COLO668 (cell line): ENCODE data around the gene AOX1.
"Not testable (repeated sequence)": the region's sequence is repeated elsewhere in the genome, so short reads cannot be mapped to it uniquely, and the experiment has no call there.

Source experiments
- DNase-seq: peaks from one replicate; lab custom pipeline; 2025; ENCODE audit not compliant: unreplicated experiment; lab: John Stamatoyannopoulos, UW

The AOX1 gene

DNA sequence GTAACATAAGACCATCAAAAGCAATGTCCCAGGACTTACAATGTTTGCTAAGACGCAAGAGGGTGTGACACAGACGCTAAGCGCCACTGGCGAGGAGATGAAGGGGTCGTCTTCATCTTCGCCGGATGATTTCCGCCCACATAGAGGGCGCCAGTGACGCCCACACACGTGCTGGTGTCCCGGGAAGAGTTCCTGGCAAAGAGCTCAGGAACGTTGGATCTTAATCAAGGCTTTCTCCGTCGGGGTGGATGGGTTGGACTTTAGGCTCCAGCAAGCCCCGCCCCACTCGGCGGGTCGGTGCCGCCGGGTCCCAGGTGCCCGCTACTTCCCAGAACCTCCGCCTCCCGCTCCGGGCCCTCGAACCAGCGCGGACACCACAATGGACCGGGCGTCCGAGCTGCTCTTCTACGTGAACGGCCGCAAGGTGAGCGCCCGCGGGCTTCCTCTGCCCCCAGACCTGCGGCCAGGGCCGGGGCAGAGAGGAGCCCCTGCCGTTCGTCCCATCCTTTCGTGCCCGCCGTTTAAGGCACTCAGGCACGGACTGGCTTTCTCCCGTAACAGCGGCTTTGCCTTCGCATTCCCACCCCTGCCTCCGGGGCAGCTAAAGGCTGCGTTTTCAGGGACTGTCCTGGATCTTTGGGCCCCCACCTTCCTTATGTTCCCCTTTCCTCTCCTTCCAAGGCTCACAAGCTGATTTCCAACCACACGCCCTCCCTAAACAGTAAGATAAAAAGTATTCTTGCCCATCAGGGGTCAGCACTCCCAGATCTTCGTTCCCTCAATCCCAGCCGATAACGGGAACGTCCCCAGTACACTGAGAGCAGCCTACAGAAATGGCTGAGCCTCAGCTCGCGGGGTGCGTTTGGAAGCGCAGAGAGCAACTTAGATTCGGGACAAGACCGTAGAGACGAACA, at the start of gene AOX1:
Gene AOX1 (plus strand): TSS at position 285 of the 914 bp plus-strand sequence. CDS start 95 bp downstream, at position 380.
- DNase-seq: peak; percentile 17

DNA sequence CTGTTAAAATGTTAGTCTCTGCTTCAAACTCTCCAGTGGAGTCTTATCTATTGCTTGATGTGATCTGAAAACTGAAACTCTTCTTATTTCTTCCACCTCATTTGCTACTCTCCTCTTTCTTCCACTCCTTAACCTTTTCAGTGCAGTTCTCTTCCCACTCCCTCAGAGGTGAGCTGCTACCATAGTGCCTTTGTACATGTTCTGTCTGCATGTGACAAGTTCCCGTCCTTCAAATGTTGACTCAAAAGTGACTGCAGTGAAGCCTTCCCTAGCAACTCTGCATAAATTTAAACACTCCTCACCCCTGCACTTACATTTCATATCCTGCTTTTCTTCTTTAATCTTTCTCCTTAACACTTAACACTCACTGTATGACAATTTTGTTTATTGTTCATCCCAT, 47.7 kb upstream of the AOX1 start:
- no peak for DNase-seq

DNA sequence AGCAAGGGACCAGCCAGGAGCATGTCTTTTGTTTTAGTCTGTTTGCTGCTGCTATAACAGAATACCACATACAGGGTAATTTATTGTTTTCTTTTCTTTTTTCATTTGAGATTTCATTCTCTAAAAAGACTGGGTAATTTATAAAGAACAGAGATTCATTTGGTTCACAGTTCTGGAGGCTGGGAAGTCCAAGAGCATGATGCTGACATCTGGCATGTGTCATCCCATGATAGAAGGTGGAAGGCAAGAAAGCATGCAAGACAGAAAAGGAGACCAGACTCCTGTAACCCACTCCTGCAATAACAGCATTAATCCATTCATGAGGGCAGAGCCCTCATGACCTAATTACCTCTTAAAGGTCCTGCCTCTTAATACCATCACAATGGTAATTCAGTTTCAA, 45.0 kb upstream of the AOX1 start:
- DNase-seq: no peak

DNA sequence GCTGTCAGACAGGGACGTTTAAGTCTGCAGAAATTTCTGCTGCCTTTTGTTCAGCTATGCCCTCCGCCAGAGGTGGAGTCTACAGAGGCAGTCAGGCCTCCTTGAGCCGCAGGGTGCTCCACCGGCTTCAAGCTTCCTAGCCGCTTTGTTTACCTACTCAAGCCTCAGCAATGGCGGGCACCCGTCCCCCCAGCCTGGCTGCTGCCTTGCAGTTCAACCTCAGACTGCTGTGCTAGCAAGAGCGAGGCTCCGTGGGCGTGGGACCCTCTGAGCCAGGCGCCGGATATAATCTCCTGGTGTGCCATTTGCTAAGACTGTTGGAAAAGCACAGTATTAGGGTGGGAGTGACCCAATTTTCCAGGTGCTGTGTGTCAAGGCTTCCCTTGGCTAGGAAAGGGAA, 19.2 kb upstream of the AOX1 start:
- not testable (repeated sequence) for DNase-seq

DNA sequence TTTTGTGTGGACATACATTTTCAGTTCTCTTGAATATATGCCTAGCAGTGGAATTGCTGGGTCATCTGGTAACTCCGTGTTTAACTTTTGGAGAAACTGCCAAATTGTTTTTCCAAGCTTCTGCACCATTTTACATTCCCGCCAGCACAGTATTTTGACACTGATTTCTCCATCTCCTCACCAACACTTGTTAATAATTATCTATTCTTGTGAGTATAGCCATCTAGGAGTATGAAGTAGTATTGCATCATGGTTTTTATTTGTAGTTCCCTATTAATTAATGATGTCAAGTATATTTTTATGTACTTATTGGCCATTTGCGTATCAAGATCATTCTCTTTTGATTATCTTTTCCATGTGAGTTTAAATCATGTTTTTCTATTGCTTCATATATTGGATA, 17.9 kb upstream of the AOX1 start:
- DNase-seq: no peak

DNA sequence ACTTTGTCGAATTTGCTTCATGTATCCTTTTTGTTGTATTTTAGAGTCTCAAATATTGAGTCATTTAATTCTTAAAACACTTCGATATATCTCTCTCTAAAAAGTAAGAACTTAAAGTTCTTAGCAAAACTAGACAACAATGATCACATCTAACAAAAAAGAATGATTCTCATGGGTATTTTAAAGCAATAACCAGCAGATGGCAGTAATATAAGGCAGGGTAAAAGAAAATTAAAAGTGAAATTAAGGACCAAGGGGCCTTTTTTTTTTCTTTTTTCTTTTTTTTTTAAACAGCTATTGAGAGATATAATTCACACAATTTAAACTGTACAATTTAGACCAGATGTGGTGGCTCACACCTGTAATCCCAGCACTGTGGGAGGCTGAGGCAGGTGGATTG, 9.9 kb upstream of the AOX1 start:
- no peak for DNase-seq

DNA sequence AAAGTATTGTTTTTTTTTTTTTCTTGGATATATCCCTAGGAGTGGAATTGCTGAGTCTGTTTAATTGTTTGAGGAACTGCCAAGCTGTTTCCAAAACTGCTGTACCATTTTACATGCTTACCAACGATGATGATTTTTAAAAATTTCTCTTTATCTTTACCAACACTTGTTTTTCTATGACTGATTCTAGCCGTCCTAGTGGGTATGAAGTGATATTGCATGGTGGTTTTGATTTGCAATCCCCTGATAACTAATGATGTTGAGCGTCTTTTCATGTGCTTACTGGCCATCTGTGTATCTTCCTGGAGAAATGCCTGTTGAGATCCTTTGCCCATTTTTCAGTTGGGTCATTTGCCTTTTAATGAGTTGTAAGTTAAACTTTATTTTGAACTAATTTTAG, 8.8 kb upstream of the AOX1 start:
- no peak for DNase-seq

DNA sequence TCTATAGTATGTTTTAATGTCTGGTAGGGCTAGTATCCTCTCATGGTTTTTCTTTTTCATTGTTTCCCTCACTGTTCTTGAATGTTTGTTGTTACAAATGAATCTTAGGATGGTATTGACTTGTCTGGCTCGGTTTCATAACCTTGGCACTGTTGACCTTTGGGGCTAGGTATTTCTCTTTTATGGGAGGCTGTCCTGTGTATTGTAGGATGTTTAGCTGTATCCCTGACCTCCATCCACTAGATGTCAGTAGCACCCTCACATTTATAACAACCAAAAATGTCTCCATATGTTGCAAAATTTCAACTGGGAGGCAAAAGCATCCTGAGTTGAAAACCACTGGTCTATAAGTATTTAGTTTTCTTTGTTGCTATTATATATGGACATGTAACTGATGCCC, 7.0 kb upstream of the AOX1 start:
- DNase-seq: no peak

DNA sequence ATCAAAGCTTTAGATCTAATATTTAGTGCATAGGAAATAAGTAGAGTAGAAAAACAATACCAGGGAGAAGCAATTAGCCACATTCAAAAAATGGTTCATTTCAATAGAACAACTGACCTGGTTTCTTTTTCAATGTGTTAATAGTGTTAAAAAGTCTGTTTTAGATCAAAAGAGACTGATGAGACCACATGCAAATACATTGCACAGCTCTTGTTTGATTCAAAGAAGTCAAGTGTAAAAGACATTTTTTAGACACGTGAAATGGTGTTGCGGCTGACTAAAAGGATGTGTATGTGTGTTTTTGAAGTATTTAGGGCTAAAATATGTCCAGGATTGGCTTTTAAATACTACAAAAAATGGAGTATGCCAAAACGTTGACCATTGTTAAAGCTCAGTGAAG, 1.2 kb upstream of the AOX1 start:
- no peak for DNase-seq

DNA sequence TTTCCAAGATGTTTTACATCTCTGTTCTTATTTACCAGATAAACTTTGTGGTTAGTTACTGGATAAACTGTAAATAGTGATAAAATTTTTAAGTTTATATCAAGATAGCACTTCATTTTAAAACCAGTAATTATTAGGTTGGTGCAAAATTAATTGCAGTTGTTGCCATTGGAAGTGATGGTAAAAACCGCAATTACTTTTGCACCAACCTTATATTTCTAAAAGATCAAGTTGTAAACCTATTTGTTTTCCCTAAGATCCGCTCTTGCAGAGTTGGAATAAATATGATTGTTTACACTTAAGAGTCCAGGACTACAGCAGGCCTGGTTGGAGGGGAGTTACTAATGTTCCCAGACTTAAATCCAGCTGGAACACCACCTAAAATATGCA, 479 bp upstream of the AOX1 start:
- DNase-seq: no peak

DNA sequence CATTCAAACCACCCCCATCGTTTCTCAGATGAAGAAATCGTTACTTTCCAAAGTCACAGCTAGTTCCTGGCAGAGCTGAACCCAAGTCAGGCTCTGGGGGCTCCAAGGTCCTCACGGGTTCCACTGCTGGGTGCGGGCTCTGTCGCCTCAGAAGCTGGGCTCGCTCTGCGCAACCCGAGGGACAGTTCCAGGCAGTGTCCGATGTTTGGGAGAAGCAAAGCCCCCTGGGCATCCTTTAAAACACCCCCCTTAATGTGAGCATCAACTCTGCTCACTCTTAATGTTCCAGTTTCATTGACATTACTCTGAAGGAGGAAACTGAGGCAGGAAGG, 796 bp downstream of the AOX1 start:
- no peak for DNase-seq

DNA sequence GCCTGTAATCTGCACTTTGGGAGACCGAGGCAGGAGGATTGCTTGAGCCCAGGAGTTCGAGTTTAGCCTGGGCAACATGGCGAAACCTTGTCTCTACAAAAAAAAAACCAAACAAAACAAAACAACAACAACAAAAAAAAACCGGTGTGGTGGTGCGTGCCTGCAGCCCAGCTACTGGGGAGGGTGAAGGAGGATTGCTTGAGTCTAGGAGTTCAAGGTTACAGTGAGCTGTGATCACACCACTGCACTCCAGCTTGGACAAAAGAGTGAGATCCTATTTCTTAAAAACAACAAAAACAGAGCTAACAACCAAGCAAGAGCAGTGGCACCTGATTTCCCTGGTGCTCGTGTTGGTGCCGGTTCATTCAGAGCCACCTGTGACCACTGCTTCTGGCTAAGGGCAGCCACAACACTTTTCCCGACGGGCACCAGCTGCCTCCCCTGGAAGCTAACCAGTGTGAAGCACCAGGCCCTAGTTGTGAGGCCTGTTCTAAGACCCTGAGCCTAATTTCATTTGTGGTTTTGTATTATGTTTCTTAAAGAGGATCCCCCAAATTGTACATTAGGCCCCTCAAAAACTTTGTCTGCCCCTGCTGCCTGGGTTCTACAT, 1.3 kb downstream of the AOX1 start:
- DNase-seq: no peak

DNA sequence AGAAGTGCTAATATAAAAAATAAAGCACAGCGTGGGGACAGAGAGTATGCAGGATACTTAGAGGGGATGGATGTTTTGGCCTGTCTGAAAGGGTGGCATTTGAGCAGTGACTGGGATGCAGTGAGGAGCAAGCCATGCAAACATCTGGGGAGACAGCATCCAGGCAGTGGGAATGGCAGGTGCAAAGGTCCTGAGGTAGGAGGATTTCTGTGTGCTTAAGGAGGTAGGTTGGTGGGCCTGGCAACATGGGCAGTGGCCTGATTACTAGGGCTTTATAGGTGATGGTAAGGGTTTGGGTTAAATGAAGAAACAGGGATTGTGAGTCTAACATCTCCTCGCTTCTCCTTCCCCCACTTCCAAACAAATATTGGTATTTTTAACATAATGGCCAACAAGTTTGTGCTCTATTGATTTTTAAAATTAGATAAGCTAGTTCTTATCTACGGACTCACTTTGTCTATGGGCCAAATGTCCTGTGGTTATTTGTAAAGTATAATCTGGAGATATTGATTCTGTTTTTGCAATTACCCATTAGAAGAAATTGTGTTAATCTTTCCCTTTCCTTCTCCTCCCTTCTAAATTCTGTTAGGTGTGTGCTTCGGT, 2.4 kb downstream of the AOX1 start:
- no peak for DNase-seq

DNA sequence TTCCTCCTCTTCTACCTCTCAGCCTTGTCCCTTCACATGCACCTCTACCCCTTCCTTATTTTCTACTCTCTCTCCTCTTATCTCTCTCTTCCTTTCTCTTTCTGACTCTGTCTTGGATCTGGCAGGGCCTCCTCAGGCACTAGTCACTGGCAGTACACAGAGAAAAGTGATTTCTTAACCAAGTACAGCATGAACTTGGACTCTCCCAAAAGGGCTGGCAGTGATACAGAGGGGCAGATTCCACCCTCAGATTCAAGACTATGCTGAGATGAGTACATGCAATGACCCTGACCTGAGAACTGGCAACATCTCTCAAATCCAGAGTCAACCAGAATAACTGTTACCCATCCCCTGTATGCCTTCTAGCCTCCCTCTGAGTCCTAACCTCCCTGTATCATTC, 4.3 kb downstream of the AOX1 start:
- DNase-seq: no peak

DNA sequence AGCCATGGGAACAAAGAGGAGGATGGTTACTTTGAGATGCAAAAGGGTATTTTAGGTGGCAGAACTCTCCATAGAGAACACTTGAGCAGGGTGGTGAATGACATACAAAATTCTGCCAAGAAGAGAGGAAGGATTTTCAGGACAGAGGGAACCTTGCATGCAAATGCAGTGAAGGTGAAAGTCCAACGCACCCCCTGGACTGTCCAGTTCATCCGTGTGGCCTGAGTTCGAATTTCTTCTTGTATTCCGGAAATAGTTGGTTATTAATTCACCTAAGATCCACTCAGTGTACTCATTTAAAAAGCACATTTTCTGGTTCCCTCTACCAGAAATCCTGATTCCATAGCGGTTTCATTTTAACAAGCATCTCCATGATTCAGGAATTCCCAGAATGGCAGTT, 5.5 kb downstream of the AOX1 start:
- no peak for DNase-seq

DNA sequence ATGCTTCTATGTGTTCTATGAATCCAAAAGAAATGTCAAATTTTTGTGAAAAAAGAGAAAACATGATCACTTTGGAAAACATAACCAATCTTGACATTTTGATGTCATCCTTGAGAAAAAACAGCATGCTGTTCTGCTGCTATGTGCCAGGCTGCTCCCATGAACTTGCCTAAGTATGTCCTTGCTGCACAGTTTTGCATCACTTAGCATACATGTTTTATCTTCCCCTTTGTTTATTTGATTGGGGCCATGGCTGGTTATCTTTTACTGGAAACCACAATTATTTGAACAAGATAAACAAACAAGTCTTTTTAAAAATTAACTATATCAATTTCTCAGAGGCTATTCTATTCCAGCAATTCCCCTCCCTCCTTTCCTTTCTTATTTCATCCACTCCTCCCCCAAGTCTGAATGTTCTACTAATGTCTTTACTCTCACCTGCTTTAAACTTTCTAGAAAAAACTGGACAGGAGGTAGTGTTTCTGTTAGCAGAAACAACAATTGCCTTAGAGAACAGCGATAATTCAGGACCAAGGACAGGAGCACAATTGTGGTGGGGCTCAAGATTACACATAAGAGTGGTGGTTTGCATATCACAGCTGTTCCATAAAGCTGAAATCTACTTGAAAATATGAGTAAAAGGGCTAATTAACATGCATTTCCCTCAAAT, 6.7 kb downstream of the AOX1 start:
- DNase-seq: no peak

DNA sequence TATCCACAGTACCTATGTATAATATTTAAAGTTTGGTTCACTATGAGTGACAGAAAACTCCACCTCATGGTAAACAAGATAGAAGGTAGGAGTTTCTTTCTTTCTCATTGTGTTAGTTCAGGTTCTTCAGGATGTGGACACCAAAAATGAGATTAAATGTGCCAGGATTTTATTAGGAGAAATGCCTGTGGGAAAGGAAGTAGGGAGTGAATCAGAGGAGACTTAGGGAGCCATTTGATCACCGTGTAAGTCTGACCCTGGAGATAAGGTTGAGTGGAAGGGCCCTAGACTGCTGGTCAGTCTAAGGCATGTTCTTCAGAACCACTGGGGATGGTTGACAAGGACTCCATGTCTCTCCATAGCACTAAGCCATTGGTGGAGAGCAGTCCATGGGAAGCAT, 8.1 kb downstream of the AOX1 start:
- DNase-seq: no peak

DNA sequence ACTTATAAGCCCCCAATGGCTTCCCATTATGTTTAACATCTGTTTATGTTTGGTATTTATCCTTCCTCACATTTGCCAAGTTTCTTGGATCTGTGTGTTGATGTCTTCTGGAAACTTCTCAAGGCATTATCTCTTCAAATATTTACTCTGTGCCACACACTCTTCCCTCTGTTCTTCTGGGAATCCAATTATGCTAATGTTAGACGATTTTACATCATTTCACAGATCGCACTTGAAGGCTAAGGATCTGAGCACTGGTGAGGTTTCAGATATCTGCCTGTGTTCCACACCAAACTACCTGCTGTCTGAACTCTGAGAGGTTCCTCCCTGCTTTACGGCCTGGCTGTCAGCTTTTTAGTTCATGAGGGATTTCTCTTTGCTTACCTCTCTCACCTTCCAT, 10.1 kb downstream of the AOX1 start:
- no peak for DNase-seq

DNA sequence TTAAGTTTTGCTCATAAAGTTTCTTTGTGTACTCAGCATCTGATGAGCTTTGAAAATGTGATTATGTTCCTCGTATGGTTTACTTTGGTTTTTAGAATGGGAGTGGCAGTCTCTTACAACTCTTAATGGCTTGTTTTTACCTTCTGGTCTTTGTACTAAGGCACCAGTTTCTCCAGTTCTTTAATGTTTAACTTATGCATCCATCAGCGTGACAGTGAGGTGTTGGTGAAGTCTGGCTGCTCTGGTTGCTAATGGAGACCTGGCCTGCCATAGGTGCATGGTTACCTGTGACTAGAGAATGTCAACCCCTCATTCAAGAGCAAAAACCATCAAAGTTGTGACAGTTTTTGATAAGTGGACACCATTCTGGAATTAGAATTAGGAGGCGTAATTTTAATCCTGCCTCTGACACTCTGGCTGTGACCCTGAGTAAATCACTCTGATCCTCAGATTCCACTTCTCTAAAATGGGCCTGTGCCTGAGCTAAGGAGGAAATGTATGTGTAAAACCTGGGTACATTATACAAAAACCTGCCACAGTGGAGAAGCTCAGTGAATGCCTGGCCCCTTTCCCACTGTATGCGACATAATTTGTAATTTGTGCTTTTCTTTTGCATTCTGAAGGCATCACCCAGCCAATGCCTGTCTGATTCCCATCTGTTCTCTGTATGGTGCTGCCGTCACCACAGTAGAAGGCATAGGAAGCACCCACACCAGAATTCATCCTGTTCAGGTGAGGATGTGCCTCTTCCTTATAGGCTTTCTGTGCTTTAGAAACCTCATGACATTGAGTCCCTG, 11.2 kb downstream of the AOX1 start:
- peak; percentile 45 for DNase-seq

DNA sequence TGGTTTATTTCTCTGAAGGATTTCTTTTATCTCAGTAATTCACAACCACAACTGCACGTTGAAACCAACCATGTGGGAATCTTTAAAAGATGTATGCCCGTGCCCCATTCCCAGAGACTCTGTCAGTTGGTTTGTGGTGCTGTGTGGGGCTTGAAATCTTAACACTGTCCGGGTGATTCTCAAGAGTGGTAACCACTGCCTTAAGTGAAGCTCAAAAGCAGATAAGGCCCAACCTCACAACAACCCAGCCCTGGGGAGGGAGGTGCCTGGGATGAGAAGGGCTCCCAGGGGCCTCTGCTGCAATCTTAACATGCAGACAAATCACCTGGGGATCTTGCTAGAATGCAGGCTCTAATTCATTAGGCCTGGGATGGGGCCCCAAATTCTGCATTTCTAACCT, 13.4 kb downstream of the AOX1 start:
- no peak for DNase-seq
